Measurements from ENCODE around the gene D2HGDH.
"Not testable (repeated sequence)": the region's sequence is repeated elsewhere in the genome, so short reads cannot be mapped to it uniquely, and the experiment has no call there.

Gene D2HGDH

GRCh38 chr2:241739177-241739576, 4.7 kb downstream of the D2HGDH start:
- no peak for DNase-seq (ENCODE audit: low read depth)
- H3K4me3 ChIP-seq (ENCODE audit: low read depth, low read length) = no peak overlapping the region
- in situ Hi-C loops (cut with HindIII; ENCODE audit: low sequenced_read_pairs) = no loop called here
- no peak for TF ChIP-seq CTCF (IDR thresholded peaks at IDR 0.05; ENCODE audit: low read depth, low read length, missing control alignments)

GRCh38 chr2:241739651-241740050, 5.2 kb downstream of the D2HGDH start:
- in situ Hi-C loops (cut with HindIII; ENCODE audit: low sequenced_read_pairs) = no loop called here
- TF ChIP-seq CTCF (IDR thresholded peaks at IDR 0.05; ENCODE audit: low read depth, low read length, missing control alignments) = no peak
- peak; percentile 13 for DNase-seq (ENCODE audit: low read depth)
- no peak overlapping the region for H3K4me3 ChIP-seq (ENCODE audit: low read depth, low read length)

- TF ChIP-seq CTCF (IDR thresholded peaks at IDR 0.05; ENCODE audit: low read depth, low read length, missing control alignments) = no peak
- no peak for DNase-seq (ENCODE audit: low read depth)
- in situ Hi-C loops (cut with HindIII; ENCODE audit: low sequenced_read_pairs) = no loop called here
- no peak overlapping the region for H3K4me3 ChIP-seq (ENCODE audit: low read depth, low read length)
Measured at GRCh38 chr2:241741016-241741415, 6.6 kb downstream of the D2HGDH start.

- no peak for TF ChIP-seq CTCF (IDR thresholded peaks at IDR 0.05; ENCODE audit: low read depth, low read length, missing control alignments)
- in situ Hi-C loops (cut with HindIII; ENCODE audit: low sequenced_read_pairs) = no loop called here
- no peak for DNase-seq (ENCODE audit: low read depth)
- no peak overlapping the region for H3K4me3 ChIP-seq (ENCODE audit: low read depth, low read length)
Measured at GRCh38 chr2:241742320-241742939, 8.0 kb downstream of the D2HGDH start.

GRCh38 chr2:241743008-241743407, 8.6 kb downstream of the D2HGDH start:
- in situ Hi-C loops (cut with HindIII; ENCODE audit: low sequenced_read_pairs); H3K4me3 ChIP-seq (ENCODE audit: low read depth, low read length); DNase-seq (ENCODE audit: low read depth): not testable (repeated sequence)

- no peak for TF ChIP-seq CTCF (IDR thresholded peaks at IDR 0.05; ENCODE audit: low read depth, low read length, missing control alignments)
- H3K4me3 ChIP-seq (ENCODE audit: low read depth, low read length) = no peak overlapping the region
- no peak for DNase-seq (ENCODE audit: low read depth)
- in situ Hi-C loops (cut with HindIII; ENCODE audit: low sequenced_read_pairs) = no loop called here
Measured at GRCh38 chr2:241743620-241744019, 9.2 kb downstream of the D2HGDH start.

GRCh38 chr2:241744028-241744754, 9.8 kb downstream of the D2HGDH start:
- TF ChIP-seq CTCF (IDR thresholded peaks at IDR 0.05; ENCODE audit: low read depth, low read length, missing control alignments) = no peak

More at GRCh38 chr2:241744028-241744754, 9.8 kb downstream of the D2HGDH start:
- H3K4me3 ChIP-seq (ENCODE audit: low read depth, low read length) = no peak overlapping the region
- DNase-seq (ENCODE audit: low read depth) = no peak
- in situ Hi-C loops (cut with HindIII; ENCODE audit: low sequenced_read_pairs) = no loop called here
